Activated T-helper 17 cell treated with anti-CD3 and anti-CD28 coated beads, Interleukin-2, amount 50 U/mL, for 72 hours (primary cell): Measurements from ENCODE around the gene MRPL34. TPM values are rescaled to one million over a fixed set of nuclear protein-coding genes. Genes with fewer than 3 reads are reported as not detected.
"Not testable (repeated sequence)": the region's sequence is repeated elsewhere in the genome, so short reads cannot be mapped to it uniquely, and the experiment has no call there.

ENCODE experiments used
- ATAC-seq: fragments of 150-1000 bp; cut with Tn5 transposase; replicated peaks from 2 replicates; pipeline ENCODE4 v1.10.0; 2021; ENCODE audit warnings: mild to moderate bottlenecking, moderate library complexity
- H3K27ac Mint-ChIP-seq: one replicate; pipeline ENCODE4 v1.8.0; 2022; ENCODE audit warnings: mixed read lengths
- H3K27me3 Mint-ChIP-seq: one replicate; pipeline ENCODE4 v1.8.0; 2022; ENCODE audit warnings: mixed read lengths
- H3K36me3 Mint-ChIP-seq: one replicate; pipeline ENCODE4 v1.8.0; 2022; ENCODE audit warnings: low read depth, mild to moderate bottlenecking, mixed read lengths
- H3K4me1 Mint-ChIP-seq: one replicate; pipeline ENCODE4 v1.8.0; 2022; ENCODE audit warnings: mixed read lengths
- H3K4me3 Mint-ChIP-seq: one replicate; pipeline ENCODE4 v1.8.0; 2022; ENCODE audit warnings: mild to moderate bottlenecking, mixed read lengths
- H3K9me3 Mint-ChIP-seq: one replicate; pipeline ENCODE4 v1.8.0; 2022; ENCODE audit warnings: mixed read lengths
- total RNA-seq, 2 donors: library from RNA; stranded (reverse); gene quantifications; one replicate each; pipeline ENCODE4 v1.2.3, GENCODE V29; 2022

Gene MRPL34
- total RNA-seq: 10 to 100 TPM; 56.2 to 95.9 TPM

GRCh38 chr19:17305517-17306284 is at the start of gene MRPL34:
MRPL34 (plus strand) TSS chr19:17305872; CDS start chr19:17305893, 21 bp downstream.
- Mint-ChIP-seq H3K36me3 (peaks cover 7% of the 10 kb centered on the region), H3K4me3 (peak within 1 kb of the TSS; percentile 86), H3K27ac (peak within 1 kb of the TSS; percentile 85), H3K27me3 (no peaks in the 10 kb centered on the region), H3K4me1 (peaks cover 13% of the 10 kb centered on the region), H3K9me3 (no peaks in the 10 kb centered on the region)
- ATAC-seq: peak; percentile 72

GRCh38 chr19:17256130-17256529 is 49.5 kb upstream of the MRPL34 start:
- peaks cover 6% of the 10 kb centered on the region for H3K4me1 Mint-ChIP-seq
- no peaks in the 10 kb centered on the region for H3K36me3 Mint-ChIP-seq
- H3K27me3 Mint-ChIP-seq: no peaks in the 10 kb centered on the region
- H3K27ac Mint-ChIP-seq: no peak overlapping the region
- H3K9me3 Mint-ChIP-seq: no peaks in the 10 kb centered on the region
- ATAC-seq: no peak
- H3K4me3 Mint-ChIP-seq: no peak overlapping the region

GRCh38 chr19:17259118-17259780 is 46.4 kb upstream of the MRPL34 start:
- Mint-ChIP-seq H3K9me3 (no peaks in the 10 kb centered on the region), H3K4me1 (peaks cover 6% of the 10 kb centered on the region), H3K4me3 (no peak overlapping the region), H3K27ac (no peak overlapping the region), H3K36me3 (no peaks in the 10 kb centered on the region), H3K27me3 (no peaks in the 10 kb centered on the region)
- no peak for ATAC-seq

- H3K4me1 Mint-ChIP-seq: peaks cover 6% of the 10 kb centered on the region
- ATAC-seq: no peak
- H3K27ac Mint-ChIP-seq: no peak overlapping the region
- H3K36me3 Mint-ChIP-seq: no peaks in the 10 kb centered on the region
- H3K9me3 Mint-ChIP-seq: no peaks in the 10 kb centered on the region
- H3K4me3 Mint-ChIP-seq: no peak overlapping the region
- H3K27me3 Mint-ChIP-seq: no peaks in the 10 kb centered on the region
These were observed 45.7 kb upstream of the MRPL34 start for GRCh38 chr19:17259934-17260333.

GRCh38 chr19:17260842-17261325 is 44.8 kb upstream of the MRPL34 start:
- Mint-ChIP-seq H3K4me1 (peaks cover 6% of the 10 kb centered on the region), H3K9me3 (no peaks in the 10 kb centered on the region), H3K27ac (peak overlapping the region; percentile 0), H3K27me3 (no peaks in the 10 kb centered on the region), H3K4me3 (no peak overlapping the region), H3K36me3 (no peaks in the 10 kb centered on the region)
- peak; percentile 100 for ATAC-seq

GRCh38 chr19:17262557-17262956 is 43.1 kb upstream of the MRPL34 start:
- H3K27ac Mint-ChIP-seq: no peak overlapping the region
- H3K4me1 Mint-ChIP-seq: peaks cover 6% of the 10 kb centered on the region
- no peaks in the 10 kb centered on the region for H3K9me3 Mint-ChIP-seq
- H3K36me3 Mint-ChIP-seq: peaks cover 6% of the 10 kb centered on the region
- no peaks in the 10 kb centered on the region for H3K27me3 Mint-ChIP-seq
- ATAC-seq: no peak
- no peak overlapping the region for H3K4me3 Mint-ChIP-seq

- no peak for ATAC-seq
- peaks cover 6% of the 10 kb centered on the region for H3K4me1 Mint-ChIP-seq
- no peak overlapping the region for H3K27ac Mint-ChIP-seq
- H3K36me3 Mint-ChIP-seq: peaks cover 13% of the 10 kb centered on the region
- no peaks in the 10 kb centered on the region for H3K9me3 Mint-ChIP-seq
- no peaks in the 10 kb centered on the region for H3K27me3 Mint-ChIP-seq
- no peak overlapping the region for H3K4me3 Mint-ChIP-seq
These were observed 41.7 kb upstream of the MRPL34 start for GRCh38 chr19:17263712-17264640.

GRCh38 chr19:17264641-17264979 is 41.1 kb upstream of the MRPL34 start, which contains the start of gene USHBP1:
USHBP1 (minus strand) TSS chr19:17264745; CDS start chr19:17264299, 446 bp downstream.
- H3K27ac Mint-ChIP-seq: no peak within 1 kb of the TSS

GRCh38 chr19:17266026-17266425 is 39.6 kb upstream of the MRPL34 start:
- Mint-ChIP-seq H3K27ac (no peak overlapping the region), H3K4me3 (no peak overlapping the region), H3K27me3 (no peaks in the 10 kb centered on the region), H3K4me1 (peaks cover under 1% of the 10 kb centered on the region), H3K9me3 (no peaks in the 10 kb centered on the region), H3K36me3 (peaks cover 34% of the 10 kb centered on the region)
- ATAC-seq: no peak

More at GRCh38 chr19:17264641-17264979, 41.1 kb upstream of the MRPL34 start, which contains the start of gene USHBP1:
- Mint-ChIP-seq H3K36me3 (peaks cover 20% of the 10 kb centered on the region), H3K4me1 (peaks cover 6% of the 10 kb centered on the region), H3K9me3 (no peaks in the 10 kb centered on the region), H3K4me3 (no peak within 1 kb of the TSS), H3K27me3 (no peaks in the 10 kb centered on the region)
- ATAC-seq: no peak

- H3K4me3 Mint-ChIP-seq: peak overlapping the region; percentile 90
- H3K27me3 Mint-ChIP-seq: no peaks in the 10 kb centered on the region
- H3K4me1 Mint-ChIP-seq: no peaks in the 10 kb centered on the region
- no peak for ATAC-seq
- H3K36me3 Mint-ChIP-seq: peaks cover 39% of the 10 kb centered on the region
- no peaks in the 10 kb centered on the region for H3K9me3 Mint-ChIP-seq
- H3K27ac Mint-ChIP-seq: peak overlapping the region; percentile 72
These were observed 39.1 kb upstream of the MRPL34 start for GRCh38 chr19:17266589-17266974.

- H3K4me1 Mint-ChIP-seq: no peaks in the 10 kb centered on the region
- peak; percentile 96 for ATAC-seq
- H3K27ac Mint-ChIP-seq: peak within 1 kb of the TSS; percentile 72
- H3K9me3 Mint-ChIP-seq: no peaks in the 10 kb centered on the region
- H3K4me3 Mint-ChIP-seq: peak within 1 kb of the TSS; percentile 90
- peaks cover 44% of the 10 kb centered on the region for H3K36me3 Mint-ChIP-seq
- H3K27me3 Mint-ChIP-seq: no peaks in the 10 kb centered on the region
These were observed 38.5 kb upstream of the MRPL34 start, which contains the start of gene BABAM1 for GRCh38 chr19:17266975-17267788. BABAM1 (plus strand) TSS chr19:17267443; CDS start chr19:17268807, 1,364 bp downstream.

GRCh38 chr19:17268754-17269153 is 36.9 kb upstream of the MRPL34 start:
- H3K36me3 Mint-ChIP-seq: peaks cover 55% of the 10 kb centered on the region
- H3K9me3 Mint-ChIP-seq: no peaks in the 10 kb centered on the region
- no peak for ATAC-seq
- no peak overlapping the region for H3K27ac Mint-ChIP-seq
- H3K4me3 Mint-ChIP-seq: peak overlapping the region; percentile 90
- no peaks in the 10 kb centered on the region for H3K4me1 Mint-ChIP-seq
- no peaks in the 10 kb centered on the region for H3K27me3 Mint-ChIP-seq

- not testable (repeated sequence) for H3K4me3 Mint-ChIP-seq, ATAC-seq, H3K9me3 Mint-ChIP-seq, H3K27me3 Mint-ChIP-seq, H3K4me1 Mint-ChIP-seq, H3K27ac Mint-ChIP-seq
- H3K36me3 Mint-ChIP-seq: peaks cover 81% of the 10 kb centered on the region
These were observed 30.8 kb upstream of the MRPL34 start for GRCh38 chr19:17274892-17275291.
